ENCODE results near the gene ZMYND19. TPM values are rescaled to one million over a fixed set of nuclear protein-coding genes. Genes with fewer than 3 reads are reported as not detected.

ZMYND19 gene
- 119 TPM for polyA plus RNA-seq (2012; ENCODE audit: insufficient read depth, insufficient read length, low read depth)

- H3K27me3 ChIP-seq, result no peaks in the 10 kb centered on the region
- no peaks in the 10 kb centered on the region for H3K9me3 ChIP-seq
- peaks cover 24% of the 10 kb centered on the region for H3K36me3 ChIP-seq
- H3K4me3 ChIP-seq (ENCODE audit: low read depth, low read length), result peak within 1 kb of the TSS; percentile 81
- DNase-seq, result peak; percentile 93
- TF ChIP-seq CTCF (IDR thresholded peaks at IDR 0.05; ENCODE audit: low read depth, low read length), result no peak
- H3K4me1 ChIP-seq, result no peaks in the 10 kb centered on the region
Measured at GRCh38 chr9:137590469-137591383, at the start of gene ZMYND19. ZMYND19 (minus strand) TSS chr9:137590512; CDS start chr9:137590263, 249 bp downstream.

- DNase-seq, result no peak
- Histone ChIP-seq H3K4me1 (no peaks in the 10 kb centered on the region), H3K36me3 (peaks cover 2% of the 10 kb centered on the region; the same call in 1 of the 2 replicates), H3K4me3 (ENCODE audit: low read depth, low read length) (no peak overlapping the region), H3K9me3 (no peaks in the 10 kb centered on the region), H3K27me3 (no peaks in the 10 kb centered on the region)
- no peak for TF ChIP-seq CTCF (IDR thresholded peaks at IDR 0.05; ENCODE audit: low read depth, low read length)
Measured at GRCh38 chr9:137639303-137640051, 49.2 kb upstream of the ZMYND19 start.

GRCh38 chr9:137638680-137639079 is 48.4 kb upstream of the ZMYND19 start:
- no peak for DNase-seq
- Histone ChIP-seq H3K27me3 (no peaks in the 10 kb centered on the region), H3K4me1 (no peaks in the 10 kb centered on the region), H3K36me3 (peaks cover 2% of the 10 kb centered on the region; the same call in 1 of the 2 replicates), H3K9me3 (no peaks in the 10 kb centered on the region), H3K4me3 (ENCODE audit: low read depth, low read length) (no peak overlapping the region)
- TF ChIP-seq CTCF (IDR thresholded peaks at IDR 0.05; ENCODE audit: low read depth, low read length), result no peak

GRCh38 chr9:137634016-137634415 is 43.7 kb upstream of the ZMYND19 start:
- DNase-seq, result no peak
- H3K4me3 ChIP-seq (ENCODE audit: low read depth, low read length), result no peak overlapping the region
- H3K36me3 ChIP-seq, result 0 out of 2 replicates have a peak, but pooled peaks cover 2% of the 10 kb centered on the region
- no peaks in the 10 kb centered on the region for H3K27me3 ChIP-seq
- no peaks in the 10 kb centered on the region for H3K4me1 ChIP-seq
- TF ChIP-seq CTCF (IDR thresholded peaks at IDR 0.05; ENCODE audit: low read depth, low read length), result no peak
- H3K9me3 ChIP-seq, result no peaks in the 10 kb centered on the region

- H3K27me3 ChIP-seq, result no peaks in the 10 kb centered on the region
- DNase-seq, result no peak
- peaks cover 5% of the 10 kb centered on the region; the same call in 1 of the 2 replicates for H3K36me3 ChIP-seq
- no peaks in the 10 kb centered on the region for H3K9me3 ChIP-seq
- H3K4me1 ChIP-seq, result no peaks in the 10 kb centered on the region
- TF ChIP-seq CTCF (IDR thresholded peaks at IDR 0.05; ENCODE audit: low read depth, low read length), result no peak
- no peak overlapping the region for H3K4me3 ChIP-seq (ENCODE audit: low read depth, low read length)
Measured at GRCh38 chr9:137632230-137633161, 42.2 kb upstream of the ZMYND19 start.
